Cardiac fibroblast (primary cell): ENCODE measurements around the gene PRKCI.

ENCODE experiments used
- DNase-seq, 2 donors: peaks; one replicate each; pipeline versions ENCODE4 v3.0.0 to v3.0.0-alpha.2; 2010; ENCODE audit warnings: low read depth in 2 of 2
- H3K4me3 ChIP-seq, 2 donors: replicated peaks in 1 of 2; 1 replicate in 1 of 2; 2 replicates in 1 of 2; pipeline ENCODE4 v1.5.1; 2011; ENCODE audit warnings: low read depth in 2 of 2, low read length in 2 of 2, mild to moderate bottlenecking in 2 of 2, moderate library complexity in 1 of 2
- CTCF ChIP-seq: IDR thresholded peaks from one replicate; pipeline ENCODE4 v1.5.1; 2011; ENCODE audit warnings: low read depth, mild to moderate bottlenecking, low read length, inconsistent platforms

PRKCI gene

GRCh38 chr3:170307671-170308405, 85.6 kb downstream of the PRKCI start:
- DNase-seq, result peak; percentile 33 to 58
- no peak for TF ChIP-seq CTCF
- no peak overlapping the region for H3K4me3 ChIP-seq

DNA sequence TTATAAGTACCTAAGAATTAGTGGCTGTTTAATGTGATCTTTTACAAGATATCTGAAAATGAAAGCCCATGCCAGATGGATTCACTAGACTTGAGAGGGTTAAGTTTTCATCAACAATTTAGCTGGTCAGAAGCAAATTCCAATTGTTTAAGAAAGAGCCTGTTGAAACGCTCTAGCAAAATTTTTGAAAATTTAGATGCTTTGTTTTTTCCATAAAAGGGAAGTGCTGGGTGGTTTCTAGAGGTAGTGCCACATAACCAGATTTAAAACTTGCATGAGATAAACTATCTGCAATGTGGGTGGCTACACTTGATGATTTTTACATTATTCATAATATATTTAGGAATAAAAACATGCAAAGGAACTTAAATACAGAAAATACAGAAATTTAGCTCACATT, 86.8 kb downstream of the PRKCI start:
- DNase-seq, result no peak
- H3K4me3 ChIP-seq, result no peak overlapping the region
- no peak for TF ChIP-seq CTCF

DNA sequence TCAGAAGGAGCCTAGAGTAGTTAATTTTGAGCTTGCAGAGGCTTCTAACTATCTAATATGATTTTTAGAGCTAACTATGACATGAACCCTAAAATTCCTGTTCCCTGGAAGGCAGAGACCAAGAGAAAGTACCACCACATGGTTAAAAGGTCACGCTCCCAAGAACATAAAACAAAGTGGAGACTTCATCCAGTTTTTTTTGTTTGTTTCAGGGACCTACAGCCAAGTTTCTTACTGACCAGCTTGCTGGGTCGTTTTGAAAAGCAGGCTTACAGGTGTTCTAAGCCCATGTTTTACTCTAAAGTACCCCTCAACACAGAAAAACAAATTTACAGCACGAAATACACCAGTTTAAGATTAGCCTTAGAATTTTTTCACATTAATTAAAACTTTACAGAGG, 95.7 kb downstream of the PRKCI start:
- H3K4me3 ChIP-seq, result no peak overlapping the region
- no peak for TF ChIP-seq CTCF
- DNase-seq, result no peak

DNA sequence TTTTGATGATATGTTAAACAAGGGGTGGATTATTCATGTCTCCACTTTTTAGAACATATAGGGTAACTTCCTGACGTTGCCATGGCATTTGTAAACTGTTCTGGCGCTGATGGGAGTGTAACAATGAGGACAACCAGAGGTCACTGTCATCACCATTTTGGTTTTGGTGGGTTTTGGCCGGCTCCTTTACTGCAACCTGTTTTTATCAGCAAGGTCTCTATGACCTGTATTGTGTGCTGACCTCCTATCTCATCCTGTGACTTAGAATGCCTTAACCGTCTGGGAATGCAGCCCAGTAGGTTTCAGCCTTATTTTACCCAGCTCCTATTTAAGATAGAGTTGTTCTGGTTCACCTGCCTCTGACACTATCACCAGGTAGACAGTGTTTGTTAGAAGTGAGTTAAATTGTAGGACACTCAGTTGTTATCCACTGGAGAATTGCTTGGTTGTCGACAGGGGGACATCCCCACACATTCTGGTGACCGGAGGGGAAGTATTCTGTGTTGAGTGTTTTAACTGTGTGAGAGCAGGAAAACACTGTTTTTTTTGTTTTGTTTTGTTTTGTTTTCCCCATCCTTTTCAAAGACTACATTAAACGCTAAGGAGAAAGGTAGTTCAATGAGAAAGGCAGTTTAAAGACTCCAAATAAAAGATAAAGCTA, 98.4 kb downstream of the PRKCI start:
- no peak overlapping the region for H3K4me3 ChIP-seq
- peak in 1 of 2 donors; percentile 10 for DNase-seq
- TF ChIP-seq CTCF, result no peak

- no peak for DNase-seq
These were observed 99.3 kb downstream of the PRKCI start for GRCh38 chr3:170321321-170322034.

More at GRCh38 chr3:170321321-170322034, 99.3 kb downstream of the PRKCI start:
- TF ChIP-seq CTCF, result no peak
- no peak overlapping the region for H3K4me3 ChIP-seq
